Measurements from ENCODE around the gene FUZ.

Gene FUZ

GRCh38 chr19:49805822-49806619, 7.1 kb downstream of the FUZ start:
- no peak for DNase-seq

- no peak for DNase-seq
Measured at GRCh38 chr19:49803529-49803856, 9.6 kb downstream of the FUZ start.

- DNase-seq: no peak
Measured at GRCh38 chr19:49802836-49803528, 10.1 kb downstream of the FUZ start.

DNA sequence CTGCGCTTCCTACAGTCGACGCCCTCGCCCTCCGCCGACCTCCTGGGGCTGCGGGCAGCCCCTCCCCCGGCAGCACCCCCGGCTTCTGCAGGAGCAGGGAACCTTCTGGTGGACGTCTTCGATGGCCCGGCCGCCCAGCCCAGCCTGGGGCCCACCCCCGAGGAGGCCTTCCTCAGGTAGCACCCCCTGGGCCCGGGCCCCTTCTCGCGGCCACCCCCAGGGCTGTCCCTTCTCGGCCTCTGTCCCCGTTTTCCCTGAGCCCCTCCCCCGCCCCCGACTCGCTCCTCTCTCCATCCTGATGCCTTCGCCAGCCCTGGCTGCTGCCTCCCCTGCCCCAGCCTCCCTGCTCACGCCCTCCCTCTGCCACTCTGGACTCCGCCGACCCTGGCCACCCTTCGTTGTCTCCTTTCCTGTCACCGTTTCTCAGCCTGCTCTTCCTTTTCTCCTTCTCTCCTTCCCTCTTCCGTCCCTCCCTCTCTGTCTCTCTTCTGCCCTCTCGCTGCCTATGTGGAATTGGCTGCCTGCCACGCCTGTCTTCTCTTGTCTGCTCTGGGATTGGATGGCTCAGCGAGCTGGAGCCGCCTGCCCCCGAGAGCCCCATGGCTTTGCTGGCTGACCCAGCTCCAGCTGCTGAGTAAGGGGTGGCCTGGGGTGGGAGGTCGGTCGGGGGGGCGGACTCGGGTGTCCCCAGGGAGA, 11.0 kb downstream of the FUZ start:
- DNase-seq: no peak

- no peak for DNase-seq
Measured at GRCh38 chr19:49801401-49801888, 11.6 kb downstream of the FUZ start.

GRCh38 chr19:49800771-49801170, 12.3 kb downstream of the FUZ start:
- no peak for DNase-seq

DNA sequence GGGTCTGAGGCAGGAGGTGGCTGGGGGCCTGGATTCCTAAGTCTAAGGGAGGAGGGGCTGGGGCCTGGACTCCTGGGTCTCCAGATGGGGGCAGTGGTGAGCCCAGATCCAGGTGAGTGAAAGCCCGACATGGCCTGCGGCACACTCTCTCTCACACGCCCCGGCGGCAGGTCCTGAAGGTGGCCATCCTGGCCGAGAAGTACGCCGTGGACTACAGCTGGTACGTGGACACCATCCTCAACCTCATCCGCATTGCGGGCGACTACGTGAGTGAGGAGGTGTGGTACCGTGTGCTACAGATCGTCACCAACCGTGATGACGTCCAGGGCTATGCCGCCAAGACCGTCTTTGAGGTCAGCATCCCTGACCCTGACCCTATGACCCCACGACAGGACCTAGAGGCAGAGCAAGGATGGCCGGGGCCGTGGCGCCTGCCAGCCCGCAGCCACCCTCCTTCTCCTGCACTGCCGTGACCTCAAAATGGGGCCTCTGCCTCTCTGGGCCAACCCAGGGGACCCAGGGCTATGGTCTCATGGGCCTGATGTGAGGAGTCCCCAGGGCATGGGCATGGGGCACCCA, 13.2 kb downstream of the FUZ start:
- DNase-seq: no peak

GRCh38 chr19:49799271-49799797, 13.8 kb downstream of the FUZ start:
- DNase-seq: no peak

- no peak for DNase-seq
Measured at GRCh38 chr19:49798574-49798973, 14.5 kb downstream of the FUZ start.

DNA sequence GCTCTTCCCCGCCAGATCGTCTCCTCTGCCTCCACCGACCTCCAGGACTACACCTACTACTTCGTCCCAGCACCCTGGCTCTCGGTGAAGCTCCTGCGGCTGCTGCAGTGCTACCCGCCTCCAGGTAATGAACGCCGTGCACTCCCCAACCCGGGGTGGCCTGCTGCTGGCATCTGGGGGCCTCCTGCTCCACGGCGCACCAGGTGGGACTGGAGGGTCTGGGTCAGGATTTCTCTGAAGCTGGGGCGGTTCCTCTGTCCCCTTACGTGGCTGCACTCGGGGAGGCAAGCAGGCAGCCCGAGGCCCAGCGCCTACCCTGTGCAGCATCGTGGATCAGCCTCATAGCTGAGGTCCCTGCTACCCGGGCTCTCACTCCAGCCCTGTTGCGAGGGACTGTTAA, 17.5 kb downstream of the FUZ start:
- no peak for DNase-seq

DNA sequence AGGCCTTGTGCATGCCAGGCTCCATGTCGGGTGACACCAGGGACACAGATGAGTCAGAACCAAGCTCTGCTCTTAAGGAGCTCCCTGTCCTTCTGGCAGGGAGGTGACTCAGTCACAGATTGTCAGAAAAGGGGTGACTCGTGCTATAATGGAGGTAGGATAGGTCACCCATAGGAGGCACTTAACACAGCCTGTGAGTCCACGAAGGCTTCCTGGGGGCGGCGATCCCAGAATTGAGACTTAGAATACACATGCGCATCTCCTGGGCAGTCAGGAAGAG, 19.6 kb downstream of the FUZ start:
- peak; percentile 44 for DNase-seq

DNA sequence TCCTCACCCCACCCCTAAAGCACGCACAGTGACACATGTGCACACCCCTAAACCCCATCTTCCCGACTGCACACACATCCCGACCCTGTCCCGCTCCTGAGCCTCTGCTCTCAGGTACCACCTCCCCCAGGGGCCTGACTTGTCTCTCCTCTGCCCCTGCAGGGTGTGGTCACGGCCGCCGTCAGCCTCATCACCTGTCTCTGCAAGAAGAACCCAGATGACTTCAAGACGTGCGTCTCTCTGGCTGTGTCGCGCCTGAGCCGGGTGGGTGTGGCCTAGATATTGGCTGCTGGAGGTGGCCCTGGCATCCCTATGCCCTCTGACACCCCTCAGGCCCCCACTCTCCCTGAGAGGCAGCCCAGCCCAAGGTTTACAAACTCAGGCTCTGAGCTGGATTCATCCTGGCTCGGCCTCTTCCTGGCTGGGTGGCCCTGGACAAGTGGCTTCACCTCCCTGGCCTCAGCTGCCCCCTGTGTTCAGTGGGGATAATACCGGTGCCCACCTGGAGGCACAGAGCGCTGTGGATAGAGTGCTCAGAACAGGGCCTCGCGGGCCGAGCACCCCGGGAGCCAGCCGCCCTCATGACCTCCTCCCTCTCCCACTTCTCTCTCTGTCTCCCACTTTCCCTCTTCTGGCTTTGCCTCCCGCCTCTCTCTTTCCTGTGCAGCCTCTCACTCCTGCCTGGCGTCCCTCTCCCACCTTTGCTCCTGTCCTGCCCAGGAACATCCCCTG, 20.1 kb downstream of the FUZ start:
- DNase-seq: no peak

DNA sequence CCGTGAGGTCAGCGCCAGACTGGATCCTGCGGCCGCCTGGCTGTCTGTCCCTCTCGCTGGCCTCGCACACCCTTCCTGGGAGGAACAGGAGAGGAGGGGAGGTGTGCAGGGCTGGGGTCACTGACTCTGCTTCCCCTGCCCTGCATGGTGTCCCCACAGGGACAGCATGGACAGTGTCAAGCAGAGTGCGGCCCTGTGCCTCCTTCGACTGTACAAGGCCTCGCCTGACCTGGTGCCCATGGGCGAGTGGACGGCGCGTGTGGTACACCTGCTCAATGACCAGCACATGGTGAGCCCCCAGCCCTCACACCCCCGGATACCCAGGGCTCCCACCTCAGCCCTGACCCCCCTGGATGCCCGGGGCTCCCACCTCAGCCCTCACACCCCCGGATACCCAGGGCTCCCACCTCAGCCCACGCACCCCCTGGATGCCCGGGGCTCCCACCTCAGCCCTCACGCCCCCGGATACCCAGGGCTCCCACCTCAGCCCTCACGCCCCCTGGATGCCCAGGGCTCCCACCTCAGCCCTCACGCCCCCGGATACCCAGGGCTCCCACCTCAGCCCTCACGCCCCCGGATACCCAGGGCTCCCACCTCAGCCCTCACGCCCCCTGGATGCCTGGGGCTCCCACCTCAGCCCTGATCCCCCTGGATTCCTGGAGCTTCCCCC, 21.2 kb downstream of the FUZ start:
- DNase-seq: no peak

DNA sequence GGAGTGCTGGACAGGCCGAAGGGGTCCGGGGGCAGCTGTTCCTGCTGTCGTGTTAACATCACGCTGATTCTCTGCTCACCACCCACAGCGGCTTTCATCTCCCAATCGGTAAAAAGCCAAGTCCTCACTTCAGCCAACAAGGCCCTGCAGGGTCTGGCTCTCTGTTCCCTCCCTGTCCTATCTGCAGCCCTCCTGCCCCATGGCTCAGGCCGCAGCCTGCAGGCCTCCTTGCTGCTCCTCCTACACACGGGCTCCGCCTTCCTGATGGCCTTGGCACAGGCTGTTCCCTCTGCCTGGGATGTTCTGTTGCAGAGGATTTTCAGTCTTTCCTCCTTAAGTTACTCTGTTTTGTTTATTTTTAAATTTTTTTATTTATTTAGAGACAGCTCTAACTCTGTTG, 22.2 kb downstream of the FUZ start:
- no peak for DNase-seq

- no peak for DNase-seq
Measured at GRCh38 chr19:49788857-49789256, 24.2 kb downstream of the FUZ start.

DNA sequence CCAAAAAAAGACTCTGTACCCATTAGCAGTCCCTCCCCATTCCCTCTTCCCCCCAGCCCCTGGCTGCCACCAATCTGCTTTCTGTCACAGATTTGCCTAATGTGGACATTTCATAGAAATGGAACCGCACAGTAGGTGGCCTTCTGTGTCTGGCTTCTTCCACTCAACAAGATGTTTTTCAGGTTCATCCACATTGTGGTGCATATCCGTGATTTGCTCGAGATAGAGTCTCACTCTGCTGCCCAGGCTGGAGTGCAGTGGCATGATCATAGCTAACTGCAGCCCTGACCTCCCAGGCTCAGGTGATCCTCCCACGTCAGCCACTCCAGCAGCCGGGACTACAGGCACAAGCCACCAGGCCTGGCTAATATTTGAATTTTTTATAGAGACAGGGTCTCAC, 25.3 kb downstream of the FUZ start:
- no peak for DNase-seq

DNA sequence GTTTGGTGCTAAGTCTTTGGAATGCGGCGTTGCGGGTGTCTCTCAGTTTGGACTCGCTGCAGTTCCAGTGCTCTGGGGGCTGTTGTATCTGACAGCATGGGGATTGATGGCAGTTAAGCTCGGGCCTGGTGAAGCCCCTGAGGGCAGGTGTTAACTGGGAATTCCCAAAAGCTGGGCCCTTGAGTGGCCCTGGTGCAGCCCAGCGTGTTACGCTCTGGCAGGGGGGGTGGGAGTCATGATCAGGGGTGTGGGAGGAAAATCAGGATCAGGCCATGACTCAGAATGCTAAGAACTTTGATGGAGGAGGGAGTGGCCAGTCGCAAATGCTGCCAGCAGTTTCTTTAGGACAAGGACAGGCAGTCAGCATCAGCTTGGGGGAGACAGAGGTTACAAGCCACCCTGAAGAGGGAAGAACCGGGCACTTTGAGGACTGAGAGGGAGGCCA, 26.7 kb downstream of the FUZ start:
- DNase-seq: no peak

DNA sequence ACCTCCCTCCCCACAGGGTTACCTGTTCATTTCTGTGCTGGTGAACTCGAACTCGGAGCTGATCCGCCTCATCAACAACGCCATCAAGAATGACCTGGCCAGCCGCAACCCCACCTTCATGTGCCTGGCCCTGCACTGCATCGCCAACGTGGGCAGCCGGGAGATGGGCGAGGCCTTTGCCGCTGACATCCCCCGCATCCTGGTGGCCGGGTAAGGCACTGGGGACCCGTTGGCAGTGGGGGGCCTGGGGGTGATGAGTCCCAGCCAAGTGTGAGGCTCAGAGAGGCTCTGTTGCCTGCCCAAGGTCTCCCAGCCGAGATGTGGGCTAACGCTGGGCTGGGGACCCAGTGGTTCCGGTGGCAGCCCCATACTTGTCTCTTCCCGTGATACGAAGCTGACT, 30.6 kb downstream of the FUZ start:
- no peak for DNase-seq

DNA sequence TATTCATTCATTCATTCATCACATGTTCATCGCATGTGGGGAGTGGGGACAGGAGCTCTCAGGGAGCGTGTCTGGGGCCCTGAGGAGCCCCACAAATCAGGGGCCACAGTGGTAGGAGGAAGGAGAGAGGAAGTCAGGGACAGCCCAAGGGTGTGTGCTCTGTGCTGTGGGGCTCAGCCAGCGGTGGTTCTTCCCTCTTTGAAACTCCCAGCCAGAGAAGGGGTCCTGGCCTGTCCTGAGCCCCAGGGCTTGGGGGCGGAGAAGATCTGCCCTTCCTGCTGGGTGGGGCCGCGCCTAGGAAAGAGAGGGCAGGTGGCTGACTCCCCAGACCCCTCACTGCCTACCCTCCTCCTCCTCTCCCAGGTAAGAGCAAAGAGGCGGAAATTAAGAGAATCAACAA, 31.7 kb downstream of the FUZ start:
- peak; percentile 11 for DNase-seq

DNA sequence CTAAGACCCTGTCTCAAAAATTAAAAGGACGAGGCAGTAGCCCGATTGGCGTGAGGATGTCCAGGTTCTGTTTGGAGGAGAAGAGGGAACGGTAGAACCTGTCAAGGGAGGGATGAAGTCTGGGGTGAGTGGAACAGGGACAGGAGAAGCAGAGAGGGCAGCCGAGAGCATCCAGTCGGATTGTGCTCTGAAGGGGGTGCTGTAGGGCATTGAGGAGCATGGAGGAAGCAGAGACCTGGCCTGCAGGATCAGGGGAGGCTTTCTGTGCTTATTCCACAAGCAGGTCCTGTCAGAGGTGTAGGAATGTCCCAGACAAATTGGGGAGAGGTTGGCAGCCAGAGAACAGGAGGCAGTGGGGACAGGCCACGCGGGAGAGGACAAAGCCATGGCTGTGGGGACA, 32.2 kb downstream of the FUZ start:
- DNase-seq: no peak

DNA sequence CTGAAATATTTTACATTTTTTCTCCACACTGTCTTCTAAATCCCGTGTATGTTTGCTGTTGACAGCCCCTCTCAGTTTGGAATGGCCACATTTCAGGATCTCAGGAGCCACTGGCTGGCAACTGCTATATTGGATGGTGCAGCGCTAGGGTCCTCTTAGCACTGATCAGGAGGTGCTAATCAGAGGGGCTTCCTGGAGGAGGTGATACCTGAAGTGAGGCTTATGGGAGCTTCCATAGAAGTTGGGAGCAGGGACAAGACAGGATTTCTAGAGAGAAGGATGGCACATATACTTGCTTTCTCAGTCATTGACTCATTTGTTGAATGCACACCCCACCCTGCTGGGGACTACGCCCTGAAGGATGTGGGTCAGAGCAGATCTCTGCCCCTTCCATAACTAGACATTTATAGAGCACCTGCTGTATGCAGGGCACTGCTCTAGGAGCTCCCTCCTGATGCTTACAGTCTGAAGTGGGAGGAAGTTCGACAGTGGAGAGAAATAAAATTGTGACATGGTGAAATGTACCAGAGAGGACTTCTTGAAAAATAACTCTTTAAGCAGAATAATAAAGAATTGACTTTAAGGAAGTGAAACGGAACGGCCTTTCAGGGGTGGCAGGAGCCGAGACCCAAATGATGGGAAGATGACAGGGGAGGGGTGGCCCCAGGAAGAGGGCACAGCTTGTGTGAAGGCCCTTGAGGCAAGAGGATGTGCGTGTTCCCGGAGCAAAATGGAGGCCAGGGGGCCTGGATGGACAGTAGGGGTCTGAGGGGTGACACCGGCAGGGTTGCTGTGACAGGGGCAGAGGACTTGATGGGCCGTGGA, 33.1 kb downstream of the FUZ start:
- DNase-seq: peak; percentile 95
